Measurements from ENCODE around the gene MED27.

The MED27 gene

DNA sequence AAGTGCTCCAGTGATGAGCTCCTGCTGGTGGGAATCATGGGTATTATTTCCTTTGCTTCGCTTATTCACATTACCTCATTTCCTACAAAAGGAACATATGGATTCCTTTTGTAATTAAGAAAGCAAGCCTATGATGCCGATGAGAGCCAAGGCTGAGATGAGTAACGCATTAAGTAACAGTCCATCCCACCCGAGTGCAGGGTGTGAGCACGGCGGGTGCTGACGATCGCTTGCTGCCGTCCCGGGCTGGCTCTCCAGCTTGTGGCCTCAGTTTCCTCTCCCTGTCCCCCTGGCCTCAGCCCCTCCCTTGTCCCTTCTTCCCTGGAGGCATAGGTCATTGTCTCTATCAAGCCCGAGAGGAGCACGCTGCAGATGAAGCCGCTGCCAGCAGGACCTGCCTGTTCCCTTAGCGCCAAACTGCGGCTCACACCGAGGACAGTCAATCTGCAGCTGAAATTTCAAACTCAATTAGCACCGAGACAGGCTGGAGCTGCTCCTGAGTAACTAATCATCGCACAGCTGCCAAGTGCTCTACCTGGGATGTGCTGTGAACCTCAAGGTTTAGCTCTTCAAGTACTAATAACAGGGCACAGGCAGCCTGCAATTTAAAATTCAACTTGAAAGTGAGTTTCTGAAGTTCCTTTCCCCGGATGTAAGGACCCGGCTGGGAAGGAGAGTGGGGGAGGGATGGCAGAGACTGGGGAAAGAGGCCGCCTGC, 224.6 kb downstream of the MED27 start:
- DNase-seq (ENCODE audit: low read depth) = no peak

DNA sequence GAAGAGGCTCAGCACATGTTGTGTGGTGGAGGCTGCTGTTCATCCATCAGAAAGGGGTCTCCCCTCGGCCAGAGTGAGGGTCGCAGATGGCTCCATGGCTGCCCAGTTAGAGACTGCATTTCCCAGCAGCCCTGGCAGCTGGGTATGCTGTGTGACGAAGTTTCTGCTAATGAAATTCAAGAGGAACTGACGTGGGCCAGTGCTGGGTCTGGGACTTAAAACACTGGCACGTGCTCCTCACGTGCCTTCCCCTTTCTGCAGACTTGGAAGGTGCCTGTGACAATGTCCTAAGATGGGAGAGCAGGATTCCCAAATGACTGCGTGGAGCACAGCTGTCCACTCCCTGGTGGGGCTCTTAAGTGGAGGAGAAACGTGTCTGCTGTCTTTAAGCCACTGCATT, 225.3 kb downstream of the MED27 start:
- DNase-seq (ENCODE audit: low read depth) = no peak

DNA sequence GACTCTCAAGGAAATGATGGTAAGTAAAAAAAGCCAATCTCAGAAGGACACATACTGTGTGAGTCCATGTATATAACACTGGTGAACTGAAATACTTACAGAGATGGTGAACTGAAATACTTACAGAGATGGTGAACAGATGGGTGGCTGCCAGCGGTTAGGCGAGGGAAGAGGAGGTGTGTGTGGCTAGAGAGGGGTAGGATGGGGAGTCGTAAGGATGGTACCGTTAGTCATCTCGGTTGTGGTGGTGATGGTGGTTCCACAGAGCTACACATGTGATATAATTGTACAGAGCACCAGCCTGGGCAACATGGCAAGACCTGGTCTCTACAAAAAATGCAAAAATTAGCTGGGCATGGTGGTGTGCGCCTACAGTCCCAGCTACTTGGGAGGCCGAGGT, 226.2 kb downstream of the MED27 start:
- no peak for DNase-seq (ENCODE audit: low read depth)

DNA sequence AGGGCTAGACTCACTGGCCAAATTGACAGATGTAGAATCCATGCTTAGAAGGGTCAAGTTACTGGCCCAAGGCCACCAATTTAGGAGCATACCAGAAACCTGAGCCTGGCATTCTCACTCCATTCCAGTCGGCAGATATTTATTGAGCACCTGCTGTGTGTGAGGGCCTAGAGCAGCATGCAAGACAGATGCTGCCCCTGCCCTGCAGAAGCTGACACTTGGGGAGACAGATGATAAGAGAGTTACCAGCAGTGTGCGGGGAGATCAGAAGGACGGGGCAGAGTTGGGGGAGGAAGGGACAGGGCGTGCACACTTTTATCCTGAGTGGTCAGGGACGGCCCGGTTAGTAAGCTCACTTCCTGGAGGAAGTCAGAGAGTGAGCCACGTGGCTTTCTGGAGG, 228.3 kb downstream of the MED27 start:
- no peak for DNase-seq (ENCODE audit: low read depth)

DNA sequence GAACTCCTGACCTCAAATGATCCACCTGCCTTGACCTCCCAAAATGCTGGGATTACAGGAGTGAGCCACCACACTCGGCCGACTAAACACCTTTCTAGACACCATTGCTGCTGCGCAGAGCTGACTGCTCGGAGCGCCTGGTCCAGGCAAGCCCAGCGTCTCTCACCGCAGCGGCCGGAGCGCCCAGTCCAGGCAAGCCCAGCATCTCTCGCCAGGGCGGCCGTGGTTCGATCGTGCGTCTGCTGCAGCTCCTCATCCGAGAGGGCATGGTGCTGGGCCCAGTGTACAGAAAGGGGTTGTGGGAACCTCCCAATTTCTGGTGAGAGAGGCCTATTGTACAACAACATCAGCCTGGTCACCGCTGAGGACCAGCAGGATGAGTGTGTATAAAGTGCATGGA, 230.3 kb downstream of the MED27 start:
- no peak for DNase-seq (ENCODE audit: low read depth)

DNA sequence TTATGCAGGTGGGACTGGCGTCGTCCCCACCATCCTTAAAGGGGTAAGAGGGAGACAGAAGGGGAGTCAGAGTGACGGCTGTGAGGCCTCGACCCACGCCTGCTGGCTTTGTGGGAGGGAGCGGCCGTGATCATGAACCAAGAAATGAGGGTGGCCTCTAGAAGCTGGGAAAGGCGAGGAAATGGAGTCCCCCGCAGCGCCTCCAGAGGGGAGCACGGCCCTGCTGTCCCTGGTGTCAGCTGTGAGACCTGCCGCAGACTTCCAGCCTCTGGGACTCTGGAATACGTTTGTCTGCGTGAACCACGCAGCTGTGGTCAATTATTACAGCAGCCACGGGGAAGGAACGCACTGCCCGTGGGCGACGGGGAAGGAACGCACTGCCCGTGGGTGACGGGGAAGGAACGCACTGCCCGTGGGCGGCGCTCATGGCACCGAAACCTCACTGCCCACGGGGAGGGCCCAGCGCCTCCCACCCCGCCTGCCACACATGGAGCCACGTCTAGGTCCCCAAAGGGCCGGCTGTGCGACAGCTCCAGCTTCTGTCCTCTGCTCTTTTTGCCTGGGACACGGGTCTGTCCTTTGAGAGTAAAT, 231.0 kb downstream of the MED27 start:
- no peak for DNase-seq (ENCODE audit: low read depth)

DNA sequence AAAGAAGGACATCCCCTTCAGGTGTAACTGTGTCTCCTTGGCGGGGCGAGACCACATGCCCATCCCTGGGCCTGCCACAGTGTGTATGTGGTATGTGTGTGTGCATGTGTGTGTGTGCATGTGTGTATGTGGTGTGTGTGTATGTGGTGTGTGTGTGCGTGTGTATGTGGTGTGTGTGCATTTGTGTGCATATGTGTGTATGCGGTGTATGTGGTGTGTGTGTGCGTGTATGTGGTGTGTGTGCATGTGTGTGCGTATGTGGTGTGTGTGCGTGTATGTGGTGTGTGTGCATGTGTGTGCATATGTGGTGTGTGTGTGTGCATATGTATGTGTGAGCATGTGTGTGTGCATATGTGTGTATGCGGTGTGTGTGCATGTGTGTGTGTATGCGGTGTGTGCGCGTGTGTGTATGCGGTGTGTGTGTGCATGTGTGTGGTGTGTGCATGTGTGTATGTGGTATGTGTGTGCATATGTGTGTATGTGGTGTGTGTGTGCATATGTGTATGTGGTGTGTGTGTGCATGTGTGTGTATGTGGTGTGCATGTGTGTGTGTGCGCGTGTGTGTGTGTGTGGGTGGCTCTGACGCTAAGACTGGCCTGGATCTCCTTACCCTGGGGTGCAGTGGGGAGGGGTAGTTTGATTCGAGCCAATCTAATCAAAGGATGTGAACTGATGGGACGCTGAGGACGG, 231.9 kb downstream of the MED27 start:
- no peak for DNase-seq (ENCODE audit: low read depth)

DNA sequence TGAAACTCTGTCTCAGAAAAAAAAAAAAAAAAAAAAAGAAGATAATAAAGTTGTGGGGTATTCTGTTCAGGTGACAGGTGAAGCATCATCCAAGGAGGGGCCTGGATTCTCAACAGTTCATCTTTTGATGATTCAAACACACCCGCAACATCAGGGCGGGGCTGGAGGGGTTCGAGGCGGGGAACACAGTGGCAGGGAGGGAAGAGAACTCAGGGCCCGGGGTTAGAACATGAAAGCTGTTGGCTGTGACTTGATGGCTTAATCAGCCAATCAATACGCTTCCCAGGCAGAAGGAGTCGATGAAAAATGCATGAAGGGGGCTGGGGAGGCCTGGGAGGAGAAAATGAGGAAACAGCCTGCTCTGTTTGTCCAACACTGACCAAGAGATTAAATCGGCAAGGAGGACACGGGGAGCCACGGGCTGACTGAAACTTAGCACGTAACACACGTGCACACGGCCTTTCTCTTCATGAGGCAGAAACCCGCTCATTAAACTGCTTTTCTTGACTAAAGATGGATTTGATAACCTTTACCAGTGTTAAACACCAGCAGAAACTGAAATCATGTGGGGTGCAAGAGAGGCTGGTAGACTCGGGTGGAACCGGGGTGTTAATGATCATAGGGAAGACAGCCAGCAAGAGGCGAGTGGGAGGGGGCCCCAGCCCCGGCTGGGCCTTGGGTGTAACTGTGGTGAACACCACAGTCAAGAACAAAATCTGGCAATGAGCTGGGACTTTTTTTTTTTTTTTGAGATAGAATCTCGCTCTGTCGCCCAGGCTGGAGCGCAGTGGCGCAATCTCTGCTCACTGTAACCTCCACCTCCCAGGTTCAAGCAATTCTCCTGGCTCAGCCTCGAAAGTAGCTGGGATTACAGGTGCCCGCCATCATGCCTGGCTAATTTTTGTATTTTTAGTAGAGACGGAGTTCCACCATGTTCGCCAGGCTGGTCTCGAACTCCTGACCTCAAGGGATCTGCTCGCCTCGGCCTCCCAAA, 234.1 kb downstream of the MED27 start:
- DNase-seq (ENCODE audit: low read depth) = no peak

DNA sequence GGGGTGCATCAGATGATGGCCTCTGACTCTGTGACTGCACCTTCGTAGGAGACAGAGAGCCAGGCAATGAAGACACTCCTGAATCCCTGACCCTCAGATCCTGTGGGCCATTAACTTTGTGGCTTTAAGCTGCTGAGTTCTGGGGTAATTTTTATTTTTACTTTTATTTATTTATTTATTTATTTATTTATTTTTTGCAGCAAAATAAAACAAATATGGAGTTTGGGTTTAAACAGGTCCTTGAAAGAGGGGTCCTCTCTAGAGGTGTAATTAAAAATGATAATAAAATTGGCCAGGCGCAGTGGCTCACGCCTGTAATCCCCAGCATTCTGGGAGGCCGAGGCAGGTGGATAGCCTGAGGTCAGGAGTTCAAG, 234.9 kb downstream of the MED27 start:
- no peak for DNase-seq (ENCODE audit: low read depth)

DNA sequence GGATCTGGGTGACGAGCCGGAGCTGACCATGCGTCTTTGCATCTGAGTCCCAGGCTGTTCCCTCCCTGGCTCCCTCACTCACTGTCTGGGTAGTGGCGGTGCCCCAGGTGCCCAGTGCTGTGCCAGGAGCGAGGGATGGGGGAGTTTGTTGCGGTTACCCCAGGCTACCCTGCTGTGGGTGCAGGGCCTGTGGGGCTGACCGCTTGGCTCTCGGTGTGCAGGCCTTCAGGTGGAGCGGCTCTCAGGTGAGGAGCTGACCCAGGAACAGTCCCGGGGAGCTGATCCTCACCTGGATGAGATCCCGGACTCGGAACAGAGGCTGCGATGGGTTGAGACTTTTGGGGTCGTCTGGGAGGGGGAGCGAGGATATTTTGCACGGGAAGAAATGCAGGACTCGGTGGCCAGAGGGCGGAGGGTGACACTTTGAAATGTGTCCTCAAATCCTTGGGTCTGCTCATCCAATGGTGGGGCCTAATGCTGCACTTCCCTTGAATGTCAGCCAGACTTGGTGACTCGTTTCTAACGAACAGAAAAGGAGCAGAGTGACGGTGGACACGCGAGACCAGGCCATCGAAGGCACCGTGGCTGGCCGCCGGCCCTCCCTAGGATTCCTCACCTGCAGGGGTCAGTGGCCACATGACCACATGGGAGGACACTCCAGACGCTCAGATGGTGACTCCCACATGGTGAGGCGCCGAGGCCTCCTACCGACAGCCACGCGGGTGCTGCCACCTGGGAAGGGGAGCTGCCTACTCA, 235.5 kb downstream of the MED27 start:
- no peak for DNase-seq (ENCODE audit: low read depth)

DNA sequence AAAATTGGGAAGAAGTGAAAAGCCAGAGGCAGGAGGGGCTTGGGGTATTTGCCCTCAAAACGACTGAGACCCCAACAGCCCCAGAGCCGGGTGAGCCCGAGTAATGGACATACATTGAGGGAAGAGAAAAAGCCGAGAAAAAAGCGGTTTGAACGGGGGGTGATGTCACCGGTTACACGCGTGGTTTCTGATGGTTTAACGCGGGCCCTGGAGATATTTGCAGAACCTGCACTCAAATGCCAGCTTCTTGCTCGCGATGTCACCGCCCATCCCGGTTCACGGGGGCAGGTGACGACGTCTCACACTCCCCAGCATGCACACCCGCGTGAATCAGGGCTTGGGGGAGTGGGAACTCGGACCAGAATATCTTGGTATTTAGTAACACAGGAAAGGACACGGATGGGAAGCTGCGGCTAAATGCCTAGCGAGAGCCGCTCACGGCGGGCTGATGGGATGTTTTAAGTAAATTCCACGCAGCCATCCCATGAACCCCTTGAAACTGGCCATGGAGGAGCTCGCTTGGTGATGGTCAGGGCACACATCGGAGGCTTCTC, 237.8 kb downstream of the MED27 start:
- no peak for DNase-seq (ENCODE audit: low read depth)

DNA sequence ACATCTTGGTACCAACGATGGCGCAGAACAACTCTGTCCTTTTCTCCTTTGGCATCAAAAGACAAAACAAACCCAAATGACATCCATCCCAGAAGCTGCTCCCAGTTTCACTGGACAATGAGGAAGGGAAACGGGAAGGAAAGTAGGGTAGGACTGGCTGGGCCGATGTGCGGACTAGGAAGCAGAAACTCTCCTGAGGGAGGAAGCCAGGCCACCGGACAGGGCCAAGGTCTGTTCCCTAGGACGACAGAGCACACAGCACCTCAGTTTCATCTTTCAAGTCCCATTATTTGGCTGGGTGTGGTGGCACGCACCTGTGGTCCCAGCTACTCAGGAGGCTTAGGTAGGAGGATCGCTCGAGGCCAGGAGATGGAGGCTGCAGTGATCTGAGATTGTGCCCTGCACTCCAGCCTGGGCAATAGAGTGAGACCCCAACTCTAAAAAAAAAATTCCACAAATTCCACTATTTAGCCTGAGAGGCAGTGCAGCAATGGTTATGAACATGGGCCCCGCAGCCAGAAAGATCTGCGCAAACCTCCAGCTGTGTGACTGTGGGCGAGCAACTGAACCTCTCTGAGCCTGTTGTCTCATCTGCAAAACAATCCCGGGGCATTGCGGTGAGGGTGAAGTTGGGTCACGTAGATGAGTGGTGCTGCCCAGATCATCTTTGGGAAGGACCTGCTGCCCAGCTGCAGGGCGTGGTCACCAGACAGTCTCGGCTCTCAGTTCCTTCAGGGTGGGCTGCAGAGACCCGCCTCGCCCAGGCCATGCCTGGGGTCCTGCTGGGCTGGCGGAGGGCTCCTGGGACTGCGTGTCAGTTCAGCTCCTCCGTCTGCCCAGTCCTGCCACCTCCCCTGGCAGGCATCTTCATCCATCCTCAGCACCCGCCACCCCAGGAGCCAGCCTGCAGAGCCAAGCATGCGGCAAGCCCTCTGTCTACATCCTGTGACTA, 238.6 kb downstream of the MED27 start:
- DNase-seq (ENCODE audit: low read depth) = no peak

DNA sequence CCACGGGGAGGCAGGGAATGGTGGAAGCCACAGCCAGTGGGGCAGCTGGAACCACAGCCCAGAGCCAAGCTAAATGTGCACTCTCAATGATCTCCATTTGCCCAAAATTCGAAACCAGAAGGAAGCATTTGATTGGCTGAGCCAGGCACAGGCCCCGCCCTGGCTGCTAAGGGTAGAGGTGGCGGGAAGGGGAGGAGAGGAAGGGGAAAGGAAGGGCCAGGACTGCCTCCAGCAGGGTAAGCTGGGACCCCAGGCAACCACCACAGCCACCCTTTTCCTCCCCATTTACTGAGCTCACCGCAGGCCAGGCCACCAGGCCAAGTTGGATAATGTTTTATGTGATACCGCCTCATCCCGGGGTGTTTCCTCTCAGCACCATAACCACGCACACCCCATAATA, 239.4 kb downstream of the MED27 start:
- no peak for DNase-seq (ENCODE audit: low read depth)

DNA sequence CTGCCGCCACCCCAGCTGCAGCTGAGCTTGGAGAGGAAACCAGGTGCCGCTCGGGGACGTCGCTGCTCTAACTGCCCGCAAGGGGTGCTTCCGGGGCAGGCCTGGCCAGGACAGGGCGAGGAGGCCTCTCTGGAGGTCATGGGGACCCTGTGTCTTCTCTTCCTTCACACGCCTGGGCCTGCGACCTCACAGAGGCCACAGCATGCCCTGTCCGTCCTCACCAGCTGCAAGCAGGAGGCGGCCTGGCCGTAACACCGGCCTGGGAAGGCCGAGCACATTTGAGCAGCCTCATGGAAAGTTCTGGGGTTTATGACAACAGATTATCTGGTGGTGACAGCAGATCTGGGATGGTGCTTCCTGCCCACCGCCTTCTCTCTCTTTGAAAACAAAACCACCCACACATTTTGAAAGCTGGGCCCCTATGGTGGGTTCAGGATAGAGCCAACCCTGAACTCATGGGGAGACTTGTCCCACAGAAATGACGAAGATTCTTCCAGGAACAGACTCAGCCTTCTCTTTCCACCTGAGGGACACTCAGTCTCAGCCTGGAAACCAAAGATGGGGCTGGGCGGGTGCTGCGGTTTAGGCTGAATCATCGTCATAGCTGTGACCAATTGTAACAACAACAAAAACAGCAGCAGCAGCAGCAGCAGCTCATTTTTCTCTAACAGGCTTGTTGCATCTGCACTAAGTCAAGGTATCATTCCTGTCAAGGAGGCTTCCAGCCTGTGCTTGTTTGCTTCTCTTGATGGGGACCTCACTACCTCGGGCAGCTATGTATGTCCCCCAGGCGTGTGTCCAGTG, 240.2 kb downstream of the MED27 start:
- no peak for DNase-seq (ENCODE audit: low read depth)

DNA sequence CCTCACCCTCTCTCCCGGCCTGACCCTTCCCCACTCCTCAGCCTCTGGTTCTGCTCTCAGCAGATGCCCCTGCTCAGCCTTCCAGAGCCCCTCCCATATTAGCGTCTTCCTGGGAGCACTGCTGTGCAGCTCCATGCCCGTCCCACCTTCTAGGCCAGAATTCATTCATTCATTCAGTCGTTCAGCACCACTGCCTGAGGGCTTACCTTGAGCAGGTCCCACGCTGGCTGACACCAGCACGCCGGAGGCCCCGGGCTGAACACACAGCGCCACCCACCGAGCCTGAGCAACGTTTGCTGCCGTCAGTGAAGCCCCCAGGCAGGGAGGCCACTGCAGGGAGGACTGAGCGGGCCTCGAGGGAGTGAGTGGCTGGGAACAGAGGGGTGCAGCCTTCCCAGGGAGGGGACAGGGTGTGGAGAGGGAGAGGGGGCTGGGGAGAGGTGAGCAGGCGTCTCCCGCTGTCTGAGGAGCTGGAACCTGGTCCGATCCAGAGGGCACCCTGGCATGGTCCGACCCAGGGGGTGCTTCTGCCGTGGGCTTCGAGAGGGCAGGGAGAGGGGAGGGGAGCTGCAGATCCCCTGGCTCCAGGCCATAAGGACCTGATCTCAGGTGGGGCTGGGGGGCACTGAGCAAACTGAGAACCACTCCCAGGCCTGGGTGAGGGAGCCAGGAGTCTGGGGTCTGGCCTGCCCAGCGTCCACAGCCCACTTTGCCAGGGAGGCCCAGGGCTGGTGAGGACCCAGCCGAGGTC, 241.0 kb downstream of the MED27 start:
- DNase-seq (ENCODE audit: low read depth) = no peak

DNA sequence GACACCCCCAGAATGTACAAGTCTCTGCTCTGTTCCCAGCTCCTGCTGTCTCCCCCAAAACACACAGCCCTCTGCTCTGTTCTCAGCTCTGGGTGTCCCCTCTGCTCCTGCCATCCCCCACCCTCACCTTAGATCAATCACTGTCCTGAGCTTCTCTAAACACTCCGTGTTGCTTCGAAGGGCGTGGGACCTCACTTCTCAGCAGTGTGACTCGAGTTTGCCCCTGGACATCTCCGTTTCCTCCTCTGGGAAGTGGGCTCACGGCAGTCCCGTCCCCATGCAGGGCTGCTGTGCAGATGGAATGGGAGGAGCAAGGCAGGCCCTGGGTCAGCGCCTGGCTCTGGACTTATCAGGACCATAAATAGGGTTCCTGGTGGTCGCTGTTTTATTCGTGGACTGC, 241.8 kb downstream of the MED27 start:
- no peak for DNase-seq (ENCODE audit: low read depth)

DNA sequence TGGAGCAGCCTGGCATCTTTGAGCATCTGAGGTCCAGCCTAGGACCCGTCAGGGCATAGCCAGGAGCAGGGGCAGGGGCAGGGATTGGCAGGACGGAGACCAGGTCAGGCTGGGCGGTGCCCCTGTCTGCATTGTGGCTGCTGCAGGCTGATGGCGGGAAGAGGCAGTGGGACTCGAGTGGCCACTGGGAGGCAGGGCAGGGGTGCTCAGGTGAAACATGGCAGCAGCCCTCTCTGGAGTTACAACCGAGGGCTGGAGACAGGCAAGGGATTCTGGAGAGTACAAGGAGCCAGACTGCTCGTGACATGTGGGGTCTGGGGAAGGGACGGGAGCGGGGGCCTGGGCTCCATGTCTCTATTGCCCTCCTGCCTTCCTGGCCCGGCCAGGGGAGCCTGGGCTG, 242.4 kb downstream of the MED27 start:
- DNase-seq (ENCODE audit: low read depth) = no peak

DNA sequence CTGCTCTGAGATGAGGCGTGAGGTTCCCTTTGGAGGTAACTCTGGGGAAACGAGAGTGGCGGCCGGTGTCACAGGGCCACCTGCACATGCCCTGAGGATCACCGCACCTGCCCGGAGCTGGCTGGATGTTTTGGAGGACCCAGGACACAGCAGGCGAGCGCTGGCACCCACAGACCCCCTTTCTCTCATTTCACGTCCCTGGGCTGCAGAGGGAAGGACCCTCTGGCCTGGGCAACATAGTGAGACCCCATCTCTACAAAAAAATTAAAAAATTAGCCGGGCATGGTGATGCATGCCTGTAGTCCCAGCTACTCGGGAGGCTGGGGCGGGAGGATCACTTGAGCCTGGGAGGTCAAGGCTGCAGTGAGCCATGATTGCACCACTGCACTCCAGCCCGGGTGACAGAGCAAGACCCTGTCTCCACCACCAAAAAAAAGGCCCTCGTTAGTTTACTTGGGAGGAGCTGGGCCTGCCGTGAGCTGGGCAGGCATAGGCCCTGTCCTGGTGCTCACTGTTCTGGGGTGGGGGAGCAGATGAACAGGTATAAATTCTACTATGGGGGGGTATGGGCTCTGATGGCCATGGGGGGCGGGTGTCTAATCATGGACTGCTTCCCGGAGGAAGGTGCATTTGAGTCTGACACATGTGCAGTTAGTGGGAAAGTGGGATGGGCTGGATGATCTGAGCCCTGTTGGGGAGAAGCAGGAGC, 242.9 kb downstream of the MED27 start:
- DNase-seq (ENCODE audit: low read depth) = no peak
